ENCODE data around the gene HACL1.
"Not testable (repeated sequence)": the region's sequence is repeated elsewhere in the genome, so short reads cannot be mapped to it uniquely, and the experiment has no call there.

HACL1 gene

GRCh38 chr3:15631426-15632211, 30.2 kb upstream of the HACL1 start:
- H3K4me3 ChIP-seq (ENCODE audit: low read depth, low read length), result no peak overlapping the region
- no peak for DNase-seq (ENCODE audit: low read depth)

GRCh38 chr3:15630646-15631350, 29.4 kb upstream of the HACL1 start:
- peak; percentile 59 for DNase-seq (ENCODE audit: low read depth)
- peak overlapping the region; percentile 30 for H3K4me3 ChIP-seq (ENCODE audit: low read depth, low read length)

GRCh38 chr3:15629860-15630597, 28.7 kb upstream of the HACL1 start:
- peak; percentile 59 for DNase-seq (ENCODE audit: low read depth)
- H3K4me3 ChIP-seq (ENCODE audit: low read depth, low read length), result peak overlapping the region; percentile 30

- DNase-seq (ENCODE audit: low read depth), result no peak
- H3K4me3 ChIP-seq (ENCODE audit: low read depth, low read length), result no peak overlapping the region
Observed at GRCh38 chr3:15628967-15629366, 27.6 kb upstream of the HACL1 start.

GRCh38 chr3:15623535-15624440, 22.4 kb upstream of the HACL1 start:
- DNase-seq (ENCODE audit: low read depth), result no peak
- H3K4me3 ChIP-seq (ENCODE audit: low read depth, low read length), result no peak overlapping the region

GRCh38 chr3:15619659-15620464, 18.5 kb upstream of the HACL1 start:
- not testable (repeated sequence) for DNase-seq (ENCODE audit: low read depth); H3K4me3 ChIP-seq (ENCODE audit: low read depth, low read length)

GRCh38 chr3:15616053-15616452, 14.7 kb upstream of the HACL1 start:
- no peak for DNase-seq (ENCODE audit: low read depth)
- H3K4me3 ChIP-seq (ENCODE audit: low read depth, low read length), result no peak overlapping the region

- no peak overlapping the region for H3K4me3 ChIP-seq (ENCODE audit: low read depth, low read length)
- no peak for DNase-seq (ENCODE audit: low read depth)
Observed at GRCh38 chr3:15614958-15615357, 13.6 kb upstream of the HACL1 start.

GRCh38 chr3:15612001-15612400, 10.6 kb upstream of the HACL1 start:
- no peak for DNase-seq (ENCODE audit: low read depth)

GRCh38 chr3:15611018-15611417, 9.6 kb upstream of the HACL1 start:
- DNase-seq (ENCODE audit: low read depth), result no peak
- no peak overlapping the region for H3K4me3 ChIP-seq (ENCODE audit: low read depth, low read length)

More at GRCh38 chr3:15612001-15612400, 10.6 kb upstream of the HACL1 start:
- no peak overlapping the region for H3K4me3 ChIP-seq (ENCODE audit: low read depth, low read length)

- DNase-seq (ENCODE audit: low read depth), result peak; percentile 41
- H3K4me3 ChIP-seq (ENCODE audit: low read depth, low read length), result no peak overlapping the region
Observed at GRCh38 chr3:15610082-15610759, 8.9 kb upstream of the HACL1 start.

- DNase-seq (ENCODE audit: low read depth), result no peak
- no peak overlapping the region for H3K4me3 ChIP-seq (ENCODE audit: low read depth, low read length)
Observed at GRCh38 chr3:15606434-15606891, 5.1 kb upstream of the HACL1 start.

GRCh38 chr3:15604584-15604983, 3.2 kb upstream of the HACL1 start:
- not testable (repeated sequence) for DNase-seq (ENCODE audit: low read depth); H3K4me3 ChIP-seq (ENCODE audit: low read depth, low read length)

- not testable (repeated sequence) for H3K4me3 ChIP-seq (ENCODE audit: low read depth, low read length); DNase-seq (ENCODE audit: low read depth)
Observed at GRCh38 chr3:15602816-15603215, 1.4 kb upstream of the HACL1 start.

- DNase-seq (ENCODE audit: low read depth), result no peak
- peak overlapping the region; percentile 55 for H3K4me3 ChIP-seq (ENCODE audit: low read depth, low read length)
Observed at GRCh38 chr3:15602146-15602536, 772 bp upstream of the HACL1 start.

- peak overlapping the region; percentile 55 for H3K4me3 ChIP-seq (ENCODE audit: low read depth, low read length)
- no peak for DNase-seq (ENCODE audit: low read depth)
Observed at GRCh38 chr3:15601046-15601398, 347 bp downstream of the HACL1 start.

GRCh38 chr3:15595955-15596354, 5.4 kb downstream of the HACL1 start:
- DNase-seq (ENCODE audit: low read depth), result no peak
- H3K4me3 ChIP-seq (ENCODE audit: low read depth, low read length), result no peak overlapping the region

- no peak overlapping the region for H3K4me3 ChIP-seq (ENCODE audit: low read depth, low read length)
- no peak for DNase-seq (ENCODE audit: low read depth)
Observed at GRCh38 chr3:15592968-15593367, 8.4 kb downstream of the HACL1 start.
